ENCODE data around the gene FAM149B1.

FAM149B1 gene

GRCh38 chr10:73211106-73211811 is 43.3 kb downstream of the FAM149B1 start:
- H3K4me3 ChIP-seq (ENCODE audit: low read length): no peak overlapping the region
- TF ChIP-seq CTCF (IDR thresholded peaks at IDR 0.05; ENCODE audit: insufficient read depth, low read depth, low read length, missing control alignments): no peak
- no peak for DNase-seq (ENCODE audit: low read depth)

GRCh38 chr10:73215749-73216148 is 47.8 kb downstream of the FAM149B1 start:
- no peak for TF ChIP-seq CTCF (IDR thresholded peaks at IDR 0.05; ENCODE audit: insufficient read depth, low read depth, low read length, missing control alignments)
- no peak overlapping the region for H3K4me3 ChIP-seq (ENCODE audit: low read length)
- no peak for DNase-seq (ENCODE audit: low read depth)

- TF ChIP-seq CTCF (IDR thresholded peaks at IDR 0.05; ENCODE audit: insufficient read depth, low read depth, low read length, missing control alignments): no peak
- peak; percentile 11 for DNase-seq (ENCODE audit: low read depth)
- H3K4me3 ChIP-seq (ENCODE audit: low read length): no peak overlapping the region
These were observed 49.7 kb downstream of the FAM149B1 start for GRCh38 chr10:73217628-73218027.

GRCh38 chr10:73218431-73219191 is 50.7 kb downstream of the FAM149B1 start:
- TF ChIP-seq CTCF (IDR thresholded peaks at IDR 0.05; ENCODE audit: insufficient read depth, low read depth, low read length, missing control alignments): peak; percentile 58
- DNase-seq (ENCODE audit: low read depth): peak; percentile 39
- no peak overlapping the region for H3K4me3 ChIP-seq (ENCODE audit: low read length)

- H3K4me3 ChIP-seq (ENCODE audit: low read length): no peak overlapping the region
- TF ChIP-seq CTCF (IDR thresholded peaks at IDR 0.05; ENCODE audit: insufficient read depth, low read depth, low read length, missing control alignments): no peak
- DNase-seq (ENCODE audit: low read depth): no peak
These were observed 51.5 kb downstream of the FAM149B1 start for GRCh38 chr10:73219384-73219783.

GRCh38 chr10:73220989-73221388 is 53.1 kb downstream of the FAM149B1 start:
- TF ChIP-seq CTCF (IDR thresholded peaks at IDR 0.05; ENCODE audit: insufficient read depth, low read depth, low read length, missing control alignments): no peak
- no peak for DNase-seq (ENCODE audit: low read depth)
- H3K4me3 ChIP-seq (ENCODE audit: low read length): no peak overlapping the region
